IPS-18c (cell line): ENCODE measurements around the gene GOSR2.
"Not testable (repeated sequence)": the region's sequence is repeated elsewhere in the genome, so short reads cannot be mapped to it uniquely, and the experiment has no call there.

Experiments used
- H3K4me3 ChIP-seq: 2 replicates; pipeline ENCODE4 v1.7.0; 2013; ENCODE audit warnings: low read depth, mild to moderate bottlenecking, low read length, moderate library complexity; ENCODE audit not compliant: insufficient read depth
- H3K9me3 ChIP-seq: one replicate; pipeline ENCODE4 v1.6.1; 2013; ENCODE audit warnings: mild to moderate bottlenecking, low read length, moderate library complexity; ENCODE audit not compliant: control insufficient read depth, insufficient read depth

GOSR2 gene

GRCh38 chr17:46948544-46948943 lies 25.6 kb downstream of the GOSR2 start:
- Histone ChIP-seq H3K9me3 (no peaks in the 10 kb centered on the region), H3K4me3 (no peak overlapping the region)

- Histone ChIP-seq H3K9me3 (no peaks in the 10 kb centered on the region), H3K4me3 (no peak overlapping the region)
These were observed 26.6 kb downstream of the GOSR2 start for GRCh38 chr17:46949291-46950174.

- H3K4me3 ChIP-seq = no peak overlapping the region
- H3K9me3 ChIP-seq = no peaks in the 10 kb centered on the region
These were observed 27.5 kb downstream of the GOSR2 start for GRCh38 chr17:46950342-46950996.

- no peaks in the 10 kb centered on the region for H3K9me3 ChIP-seq
- no peak overlapping the region for H3K4me3 ChIP-seq
These were observed 28.1 kb downstream of the GOSR2 start for GRCh38 chr17:46950997-46951621.

GRCh38 chr17:46951706-46952105 lies 28.7 kb downstream of the GOSR2 start:
- Histone ChIP-seq H3K9me3 (no peaks in the 10 kb centered on the region), H3K4me3 (no peak overlapping the region)

GRCh38 chr17:46952115-46952514 lies 29.2 kb downstream of the GOSR2 start:
- H3K9me3 ChIP-seq = no peaks in the 10 kb centered on the region
- H3K4me3 ChIP-seq = no peak overlapping the region

GRCh38 chr17:46953191-46953590 lies 30.2 kb downstream of the GOSR2 start:
- H3K4me3 ChIP-seq, H3K9me3 ChIP-seq: not testable (repeated sequence)

GRCh38 chr17:46958041-46958591 lies 35.2 kb downstream of the GOSR2 start:
- Histone ChIP-seq H3K9me3 (no peaks in the 10 kb centered on the region), H3K4me3 (no peak overlapping the region)

GRCh38 chr17:46960152-46960551 lies 37.2 kb downstream of the GOSR2 start:
- H3K9me3 ChIP-seq = no peaks in the 10 kb centered on the region
- H3K4me3 ChIP-seq = no peak overlapping the region

- Histone ChIP-seq H3K9me3 (no peaks in the 10 kb centered on the region), H3K4me3 (no peak overlapping the region)
These were observed 39.4 kb downstream of the GOSR2 start for GRCh38 chr17:46962374-46962790.

GRCh38 chr17:46963571-46963970 lies 40.6 kb downstream of the GOSR2 start:
- H3K4me3 ChIP-seq = no peak overlapping the region

GRCh38 chr17:46964315-46965265 lies 41.6 kb downstream of the GOSR2 start:
- no peak overlapping the region; the same call in 1 of the 2 replicates for H3K4me3 ChIP-seq
- H3K9me3 ChIP-seq = no peaks in the 10 kb centered on the region

More at GRCh38 chr17:46963571-46963970, 40.6 kb downstream of the GOSR2 start:
- H3K9me3 ChIP-seq = no peaks in the 10 kb centered on the region

- Histone ChIP-seq H3K4me3 (no peak overlapping the region), H3K9me3 (no peaks in the 10 kb centered on the region)
These were observed 45.4 kb downstream of the GOSR2 start for GRCh38 chr17:46968224-46968834.

- no peak overlapping the region for H3K4me3 ChIP-seq
- H3K9me3 ChIP-seq = no peaks in the 10 kb centered on the region
These were observed 45.9 kb downstream of the GOSR2 start for GRCh38 chr17:46968896-46969295.

GRCh38 chr17:46971647-46972300 lies 48.8 kb downstream of the GOSR2 start:
- Histone ChIP-seq H3K9me3 (no peaks in the 10 kb centered on the region), H3K4me3 (no peak overlapping the region)

GRCh38 chr17:46972346-46972745 lies 49.4 kb downstream of the GOSR2 start:
- no peak overlapping the region for H3K4me3 ChIP-seq

More at GRCh38 chr17:46972346-46972745, 49.4 kb downstream of the GOSR2 start:
- no peaks in the 10 kb centered on the region for H3K9me3 ChIP-seq
